HEK293 (cell line): Measurements from ENCODE around the gene TIMD4.

Experiments
- CTCF ChIA-PET: fragments of 350-600 bp; formaldehyde crosslinking; extraction: SDS; loops from one replicate; lab custom pipeline; 2021; ENCODE audit warnings: antibody characterized with exemption; lab: Yijun Ruan, JAX
- POLR2A ChIA-PET: fragments of 300-600 bp; formaldehyde crosslinking; extraction: SDS; loops from one replicate; lab custom pipeline; 2020; ENCODE audit warnings: antibody characterized with exemption, inconsistent platforms; lab: Yijun Ruan, JAX
- H3K27ac ChIP-seq: fragments of 200-500 bp; sonication (Bioruptor generic); 2 replicates; pipeline ENCODE4 v1.5.1; 2014; ENCODE audit warnings: low read depth, low read length, control low read depth, inconsistent platforms; ENCODE audit errors: extremely low read depth
- H3K36me3 ChIP-seq, 2 experiments: fragments of 200-500 bp in 1 of 2; sonication (Bioruptor generic) in 1 of 2; 1 replicate in 1 of 2; 2 replicates in 1 of 2; pipeline ENCODE4 v1.5.1; 2014 to 2017; ENCODE audit warnings: inconsistent platforms in 2 of 2, low read length in 2 of 2; ENCODE audit not compliant: control insufficient read depth in 2 of 2, insufficient read depth in 1 of 2
- H3K4me1 ChIP-seq: fragments of 200-500 bp; sonication (Bioruptor generic); 2 replicates; pipeline ENCODE4 v1.5.1; 2014; ENCODE audit warnings: mild to moderate bottlenecking, low read length, inconsistent platforms; ENCODE audit not compliant: control insufficient read depth, insufficient read depth
- H3K4me3 ChIP-seq: 2 replicates; pipeline ENCODE4 v1.5.1; 2011; ENCODE audit warnings: low read depth, mild to moderate bottlenecking, control low read depth, low read length, moderate library complexity
- H3K9me3 ChIP-seq: fragments of 200-500 bp; sonication (Bioruptor generic); 2 replicates; pipeline ENCODE4 v1.5.1; 2014; ENCODE audit warnings: low read depth, low read length, inconsistent platforms; ENCODE audit not compliant: control insufficient read depth, insufficient read depth
- GLI2 ChIP-seq: fragments of 450-650 bp; formaldehyde crosslinking; IDR thresholded peaks from 2 replicates; pipeline ENCODE4; 2017; ENCODE audit warnings: missing biosample characterization, missing genetic modification characterization, low read depth, borderline replicate concordance
- KLF9 ChIP-seq: fragments of 450-650 bp; formaldehyde crosslinking; IDR thresholded peaks from 2 replicates; pipeline ENCODE4 v1.5.1; 2016; ENCODE audit warnings: missing biosample characterization, missing genetic modification characterization, low read depth
- SALL2 ChIP-seq: fragments of 450-650 bp; formaldehyde crosslinking; IDR thresholded peaks from 2 replicates; pipeline ENCODE4 v1.5.0; 2017; ENCODE audit warnings: missing biosample characterization, mild to moderate bottlenecking, missing genetic modification characterization, borderline replicate concordance
- SP3 ChIP-seq: fragments of 450-650 bp; formaldehyde crosslinking; IDR thresholded peaks from 2 replicates; pipeline ENCODE4 v1.5.1; 2016; ENCODE audit warnings: missing biosample characterization, missing genetic modification characterization
- ZBTB48 ChIP-seq: fragments of 450-650 bp; formaldehyde crosslinking; IDR thresholded peaks from 2 replicates; pipeline ENCODE4 v1.5.1; 2016; ENCODE audit warnings: missing biosample characterization, missing genetic modification characterization
- ZFP41 ChIP-seq: fragments of 450-650 bp; formaldehyde crosslinking; IDR thresholded peaks from 2 replicates; pipeline ENCODE4 v1.5.1; 2016; ENCODE audit warnings: missing biosample characterization, missing genetic modification characterization, borderline replicate concordance
- ZNF112 ChIP-seq: fragments of 450-650 bp; formaldehyde crosslinking; IDR thresholded peaks from 2 replicates; pipeline ENCODE4 v1.5.0; 2017; ENCODE audit warnings: missing biosample characterization, missing genetic modification characterization
- ZNF132 ChIP-seq: fragments of 450-650 bp; formaldehyde crosslinking; IDR thresholded peaks from 2 replicates; pipeline ENCODE4 v1.5.1; 2017; ENCODE audit warnings: missing biosample characterization, missing genetic modification characterization, borderline replicate concordance
- ZNF133 ChIP-seq: fragments of 450-650 bp; formaldehyde crosslinking; IDR thresholded peaks from 2 replicates; pipeline ENCODE4 v1.5.1; 2016; ENCODE audit warnings: missing biosample characterization, missing genetic modification characterization
- ZNF157 ChIP-seq: fragments of 450-650 bp; formaldehyde crosslinking; IDR thresholded peaks from 2 replicates; pipeline ENCODE4 v1.5.1; 2016; ENCODE audit warnings: missing biosample characterization, missing genetic modification characterization
- ZNF18 ChIP-seq: fragments of 450-650 bp; formaldehyde crosslinking; IDR thresholded peaks from 2 replicates; pipeline ENCODE4 v1.5.1; 2016; ENCODE audit warnings: missing biosample characterization, missing genetic modification characterization
- ZNF202 ChIP-seq: fragments of 450-650 bp; formaldehyde crosslinking; IDR thresholded peaks from 2 replicates; pipeline ENCODE4 v1.5.1; 2016; ENCODE audit warnings: missing biosample characterization, missing genetic modification characterization, borderline replicate concordance
- ZNF223 ChIP-seq: fragments of 450-650 bp; formaldehyde crosslinking; IDR thresholded peaks from 2 replicates; pipeline ENCODE4 v1.5.1; 2016; ENCODE audit warnings: missing biosample characterization, missing genetic modification characterization
- ZNF239 ChIP-seq: fragments of 450-650 bp; formaldehyde crosslinking; IDR thresholded peaks from 2 replicates; pipeline ENCODE4 v1.5.1; 2016; ENCODE audit warnings: missing biosample characterization, missing genetic modification characterization
- ZNF354C ChIP-seq: fragments of 450-650 bp; formaldehyde crosslinking; IDR thresholded peaks from 2 replicates; pipeline ENCODE4 v1.5.1; 2016; ENCODE audit warnings: missing biosample characterization, missing genetic modification characterization, low read depth, borderline replicate concordance
- ZNF423 ChIP-seq: fragments of 450-650 bp; formaldehyde crosslinking; IDR thresholded peaks from 2 replicates; pipeline ENCODE4 v1.5.1; 2016; ENCODE audit warnings: missing biosample characterization, missing genetic modification characterization
- ZNF48 ChIP-seq: fragments of 450-650 bp; formaldehyde crosslinking; IDR thresholded peaks from 2 replicates; pipeline ENCODE4 v1.5.1; 2016; ENCODE audit warnings: missing biosample characterization, missing genetic modification characterization
- ZNF580 ChIP-seq: fragments of 450-650 bp; formaldehyde crosslinking; IDR thresholded peaks from 2 replicates; pipeline ENCODE4 v1.5.1; 2016; ENCODE audit warnings: missing biosample characterization, missing genetic modification characterization
- ZNF624 ChIP-seq: fragments of 450-650 bp; formaldehyde crosslinking; IDR thresholded peaks from 2 replicates; pipeline ENCODE4 v1.5.1; 2017; ENCODE audit warnings: missing biosample characterization, missing genetic modification characterization
- ZNF626 ChIP-seq: fragments of 450-650 bp; sonication (Bioruptor Pico); formaldehyde crosslinking; IDR thresholded peaks from 2 replicates; pipeline ENCODE4 v1.5.1; 2018; ENCODE audit warnings: missing biosample characterization, missing genetic modification characterization, inconsistent platforms
- ZNF639 ChIP-seq: fragments of 450-650 bp; formaldehyde crosslinking; IDR thresholded peaks from 2 replicates; pipeline ENCODE4 v1.5.1; 2016; ENCODE audit warnings: missing biosample characterization, missing genetic modification characterization
- ZNF670 ChIP-seq: fragments of 450-650 bp; formaldehyde crosslinking; IDR thresholded peaks from 2 replicates; pipeline ENCODE4 v1.5.1; 2016; ENCODE audit warnings: missing biosample characterization, missing genetic modification characterization, low read depth
- ZNF707 ChIP-seq: fragments of 450-650 bp; formaldehyde crosslinking; IDR thresholded peaks from 2 replicates; pipeline ENCODE4 v1.5.1; 2016; ENCODE audit warnings: missing biosample characterization, missing genetic modification characterization
- ZNF785 ChIP-seq: fragments of 450-650 bp; formaldehyde crosslinking; IDR thresholded peaks from 2 replicates; pipeline ENCODE4 v1.5.1; 2016; ENCODE audit warnings: missing biosample characterization, missing genetic modification characterization
- ZNF830 ChIP-seq: fragments of 450-650 bp; IDR thresholded peaks from 2 replicates; pipeline ENCODE4 v1.5.0; 2018; ENCODE audit warnings: missing biosample characterization, missing genetic modification characterization, low read depth, mild to moderate bottlenecking, moderate library complexity
- ZNF843 ChIP-seq: fragments of 450-650 bp; formaldehyde crosslinking; IDR thresholded peaks from 2 replicates; pipeline ENCODE4 v1.5.1; 2016; ENCODE audit warnings: missing biosample characterization, missing genetic modification characterization

Gene TIMD4

GRCh38 chr5:156913355-156913718 lies 49.7 kb downstream of the TIMD4 start:
- Histone ChIP-seq H3K9me3 (no peaks in the 10 kb centered on the region), H3K4me1 (no peaks in the 10 kb centered on the region), H3K4me3 (no peak overlapping the region), H3K27ac (no peak overlapping the region), H3K36me3 (no peaks in the 10 kb centered on the region)
- ChIA-PET POLR2A (no interaction called here), CTCF (no interaction called here)
- TF ChIP-seq ZNF132 (tag by site-specific recombination) (no peak), GLI2 (tag by site-specific recombination) (no peak), ZNF785 (tag by site-specific recombination) (no peak), ZNF423 (tag by site-specific recombination) (no peak), ZNF639 (tag by site-specific recombination) (no peak), ZNF830 (no peak), ZBTB48 (tag by site-specific recombination) (no peak), ZNF239 (tag by site-specific recombination) (no peak), ZNF624 (tag by site-specific recombination) (no peak), ZNF580 (no peak), ZNF223 (tag by site-specific recombination) (no peak), ZNF843 (tag by site-specific recombination) (no peak), ZNF670 (tag by site-specific recombination) (no peak), ZFP41 (no peak), SP3 (tag by site-specific recombination) (no peak), ZNF626 (no peak), ZNF157 (tag by site-specific recombination) (no peak), ZNF202 (tag by site-specific recombination) (no peak)

GRCh38 chr5:156912869-156913268 lies 50.2 kb downstream of the TIMD4 start:
- POLR2A ChIA-PET, result no interaction called here
- TF ChIP-seq ZNF354C (tag by site-specific recombination) (no peak), ZNF707 (tag by site-specific recombination) (no peak), SALL2 (tag by site-specific recombination) (no peak), ZNF670 (tag by site-specific recombination) (no peak), ZNF18 (no peak), ZNF133 (no peak), GLI2 (tag by site-specific recombination) (no peak), ZNF48 (no peak), KLF9 (tag by site-specific recombination) (no peak), ZNF112 (tag by site-specific recombination) (no peak)
- Histone ChIP-seq H3K27ac (no peak overlapping the region), H3K36me3 (no peaks in the 10 kb centered on the region), H3K4me1 (no peaks in the 10 kb centered on the region), H3K4me3 (no peak overlapping the region), H3K9me3 (no peaks in the 10 kb centered on the region)
- CTCF ChIA-PET, result no interaction called here
